Subcutaneous preadipocyte (primary cell): ENCODE data around the gene CLDN15. TPM values are rescaled to one million over a fixed set of nuclear protein-coding genes. Genes with fewer than 3 reads are reported as not detected.

ENCODE experiments used
- small RNA-seq: library from RNA; depleted of rRNA; stranded (forward); fragments of <200 nt; gene quantifications from one replicate; pipeline ENCODE3, GENCODE V24; 2012
- total RNA-seq: library from RNA; depleted of rRNA; stranded (reverse); fragments of >200 nt; gene quantifications from 2 replicates; pipeline ENCODE4 v1.2.3, GENCODE V29; 2012

CLDN15 gene
- 3.3 and 5.9 TPM in 2 replicates for total RNA-seq

GRCh38 chr7:101237206-101238067 lies at the start of gene CLDN15:
Gene CLDN15 (minus strand): TSS chr7:101237802. CDS start chr7:101237581, 221 bp downstream.

GRCh38 chr7:101244375-101245146 lies 7.0 kb upstream of the CLDN15 start, which contains the start of gene FIS1:
Gene FIS1 (minus strand): TSS chr7:101245081. CDS start chr7:101245004, 77 bp downstream.

GRCh38 chr7:101217388-101218235 lies 20.0 kb downstream of the CLDN15 start, which contains the start of the genes PLOD3 and ZNHIT1:
Gene PLOD3 (minus strand): TSS chr7:101217581. CDS start chr7:101217274, 307 bp downstream.
Gene ZNHIT1 (plus strand): TSS chr7:101218165. CDS start chr7:101218196, 31 bp downstream.

GRCh38 chr7:101200862-101201599 lies 36.6 kb downstream of the CLDN15 start, which contains the start of gene MOGAT3:
Gene MOGAT3 (minus strand): TSS chr7:101201036. CDS start chr7:101200854, 182 bp downstream.

Small RNA genes lying within 50 kb of the gene (small RNA-seq; reads per million reads assigned to genes)
- gene RNU6-1104P = not detected

Other genes starting within 250 kb of the CLDN15 start
- gene MUC17, start 217.7 kb downstream of the CLDN15 start, total RNA-seq = not detected in 2 replicates
- 6.2 and 12.3 TPM in 2 replicates for gene TRIM56, start 152.3 kb downstream of the CLDN15 start, total RNA-seq
- 287 and 464 TPM in 2 replicates for gene SERPINE1, start 110.7 kb downstream of the CLDN15 start, total RNA-seq
- 119 and 137 TPM in 2 replicates for gene AP1S1, start 83.3 kb downstream of the CLDN15 start, total RNA-seq
- gene VGF, start 72.2 kb downstream of the CLDN15 start, total RNA-seq = 0.39 TPM in 1 of 2 replicates, not detected in the other
- gene NAT16, start 57.5 kb downstream of the CLDN15 start, total RNA-seq = not detected in 2 replicates
- not detected in 2 replicates for gene MOGAT3, start 36.8 kb downstream of the CLDN15 start, total RNA-seq
- gene PLOD3, start 20.2 kb downstream of the CLDN15 start, total RNA-seq = 85.2 and 93.2 TPM in 2 replicates
- gene ZNHIT1, start 19.6 kb downstream of the CLDN15 start, total RNA-seq = 56.3 and 68.3 TPM in 2 replicates
- 86.8 and 174 TPM in 2 replicates for gene FIS1, start 7.3 kb upstream of the CLDN15 start, total RNA-seq
- gene IFT22, start 84.0 kb upstream of the CLDN15 start, total RNA-seq = 18.0 and 23.5 TPM in 2 replicates
- not detected in 2 replicates for gene COL26A1, start 125.1 kb upstream of the CLDN15 start, total RNA-seq